HG03103 (cell line): ENCODE measurements around the gene GJD4.
A peak's percentile ranks its signal among the peaks of the same experiment; 100 is the strongest.

Source experiments
- ATAC-seq: cut with Tn5 transposase; IDR thresholded peaks from one replicate; pipeline ENCODE4 v1.9.1; 2021; ENCODE audit warnings: low read depth; ENCODE audit not compliant: unreplicated experiment

The GJD4 gene

DNA sequence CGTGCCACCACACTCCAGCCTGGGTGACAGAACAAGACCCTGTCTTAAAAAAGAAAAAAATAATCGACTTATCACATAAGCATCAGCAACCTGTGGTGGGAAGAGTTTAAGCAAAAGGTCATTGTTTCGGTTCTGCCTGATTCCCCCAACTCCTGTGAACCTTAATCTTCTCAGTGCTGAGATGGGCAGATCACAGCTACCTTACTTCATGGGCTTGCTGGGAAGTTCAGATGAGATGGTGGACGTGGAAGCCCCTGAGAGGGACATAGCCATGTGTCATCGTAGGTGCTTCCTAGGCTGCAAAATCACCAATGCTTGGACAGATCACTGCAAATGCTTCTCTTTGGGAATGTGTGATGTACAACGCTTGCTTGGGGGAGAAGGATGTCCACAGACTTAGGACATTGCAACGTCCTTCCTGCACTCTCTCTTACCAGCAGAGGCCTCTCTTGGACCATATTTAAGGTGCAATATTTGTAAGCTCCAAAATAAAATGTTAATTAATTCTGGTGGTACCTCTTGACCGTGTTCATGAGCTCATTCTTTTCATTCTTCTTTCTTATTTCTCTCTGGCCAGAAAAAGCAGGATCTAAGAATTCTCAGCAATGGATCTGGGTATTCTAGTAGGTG, 8.6 kb downstream of the GJD4 start:
- ATAC-seq, result no peak

DNA sequence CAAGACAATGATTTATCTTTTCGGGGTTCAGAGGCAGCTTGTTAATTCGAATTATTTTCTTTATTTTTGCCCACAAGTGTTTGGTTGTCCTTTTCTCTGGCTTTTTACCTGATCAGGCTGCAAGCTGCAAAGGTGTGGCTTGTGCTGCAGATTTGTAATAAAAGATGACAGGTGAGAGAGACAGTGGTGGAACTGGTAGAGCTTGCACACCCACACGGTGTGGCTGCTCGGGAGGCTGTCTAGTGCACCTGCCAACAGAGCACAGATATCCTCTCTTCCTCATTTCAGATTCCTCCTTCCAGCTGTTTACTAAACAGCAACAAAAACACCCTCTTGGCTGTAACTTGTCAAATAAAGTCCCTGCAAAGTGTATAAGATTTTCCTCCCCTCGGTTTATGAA, 9.2 kb downstream of the GJD4 start:
- ATAC-seq, result no peak

DNA sequence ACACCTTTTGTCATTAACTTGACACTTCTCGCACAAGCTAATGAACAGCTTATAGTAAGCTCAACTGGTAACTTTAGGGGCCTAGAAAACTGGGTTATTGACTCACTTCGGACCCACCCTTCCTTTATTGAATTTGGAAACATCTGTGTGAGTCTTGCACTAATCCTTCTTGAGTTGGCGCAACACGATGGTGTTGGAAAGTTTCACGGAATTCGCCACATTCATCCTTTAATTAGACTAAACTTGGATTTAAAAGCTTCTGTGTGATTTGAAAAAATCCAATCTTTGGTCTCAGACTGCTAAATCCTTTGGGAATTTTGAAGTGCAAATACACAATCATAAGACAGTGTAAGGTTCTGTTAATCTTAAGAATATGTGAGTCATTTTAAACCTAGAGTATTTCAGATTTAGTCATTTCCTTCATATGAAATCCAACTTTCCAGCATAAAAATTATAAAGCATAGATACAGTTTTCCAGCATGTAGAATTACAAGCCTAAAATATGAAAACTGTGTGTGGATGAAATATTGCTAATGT, 21.9 kb downstream of the GJD4 start:
- no peak for ATAC-seq

DNA sequence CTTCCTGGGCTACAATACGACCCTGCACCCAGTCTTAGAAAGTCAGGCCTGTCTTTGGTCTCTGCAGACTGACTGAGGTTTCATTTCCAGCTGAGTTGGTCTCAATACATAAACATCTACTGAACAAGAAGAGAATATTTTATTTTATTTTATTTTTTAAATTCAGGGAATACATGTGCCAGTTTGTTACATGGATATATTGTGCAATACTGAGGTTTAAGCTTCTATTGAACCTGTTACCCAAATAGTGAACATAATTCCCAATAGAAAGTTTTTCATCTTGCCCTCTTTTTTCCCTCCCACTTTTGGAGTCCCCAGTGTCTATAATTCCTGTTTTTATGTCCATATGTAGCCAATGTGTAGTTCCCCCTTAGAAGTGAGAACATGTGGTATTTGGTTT, 26.3 kb downstream of the GJD4 start:
- ATAC-seq, result no peak

DNA sequence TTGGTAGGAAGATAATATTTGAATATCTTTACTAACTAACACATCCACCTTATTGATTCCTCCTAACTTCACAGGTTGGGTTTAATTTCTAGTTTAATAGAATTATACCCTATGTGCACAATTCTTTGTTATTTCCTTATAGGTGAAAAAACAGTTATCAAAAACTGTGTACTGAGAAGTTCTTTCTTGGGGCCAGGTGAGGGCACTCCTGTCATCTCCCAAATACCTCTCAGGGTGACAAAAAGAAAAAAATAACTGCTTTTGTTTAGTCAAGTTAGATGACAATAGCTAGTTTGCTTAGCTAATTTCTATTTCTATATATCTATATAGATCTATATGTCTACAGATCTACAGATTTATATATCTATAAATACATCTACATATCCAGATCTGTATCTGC, 26.9 kb downstream of the GJD4 start:
- no peak for ATAC-seq

DNA sequence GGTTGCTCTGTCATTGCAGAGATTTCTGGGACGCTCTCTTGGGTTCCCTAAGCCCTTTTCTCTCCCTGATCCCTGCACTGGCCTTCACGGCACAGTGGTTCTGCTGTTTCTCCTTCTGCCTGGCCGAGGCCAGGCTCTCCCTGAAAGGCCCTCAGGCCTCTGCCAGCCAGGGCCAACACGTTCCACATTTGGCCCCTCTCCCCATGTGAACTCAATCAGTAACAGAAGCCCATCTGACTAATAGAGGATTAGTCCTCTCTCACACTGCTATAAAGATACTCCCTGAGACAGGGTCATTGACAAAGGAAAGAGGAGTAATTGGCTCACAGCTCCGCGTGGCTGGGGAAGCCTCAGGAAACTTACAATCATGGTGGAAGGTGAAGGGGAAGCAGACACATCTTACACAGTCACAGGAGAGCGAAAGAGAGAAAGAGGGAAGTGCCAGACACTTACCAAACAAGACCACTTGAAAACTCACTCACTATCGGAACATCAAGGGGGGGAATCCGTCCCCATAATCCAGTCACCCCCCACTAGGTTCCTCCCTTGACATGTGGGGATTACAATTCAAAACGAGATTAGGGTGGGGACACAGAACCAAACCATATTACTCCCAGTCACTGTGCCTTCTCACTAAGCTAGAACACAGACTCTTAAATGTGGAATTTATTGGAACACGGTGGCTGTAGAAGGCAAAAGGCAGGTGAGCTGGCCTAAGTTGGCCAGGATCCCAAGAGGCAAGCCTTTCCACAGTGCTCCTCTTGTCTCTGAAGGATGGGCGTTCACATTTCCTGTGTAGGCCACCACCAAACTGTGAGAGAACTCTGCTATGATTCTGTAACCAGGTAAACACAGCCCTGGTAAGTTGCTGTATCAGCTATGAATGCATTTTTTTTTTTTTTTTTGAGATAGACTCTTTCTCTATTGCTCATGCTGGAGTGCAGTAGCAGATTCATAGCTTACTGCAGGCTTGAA, 28.2 kb downstream of the GJD4 start:
- ATAC-seq, result no peak

DNA sequence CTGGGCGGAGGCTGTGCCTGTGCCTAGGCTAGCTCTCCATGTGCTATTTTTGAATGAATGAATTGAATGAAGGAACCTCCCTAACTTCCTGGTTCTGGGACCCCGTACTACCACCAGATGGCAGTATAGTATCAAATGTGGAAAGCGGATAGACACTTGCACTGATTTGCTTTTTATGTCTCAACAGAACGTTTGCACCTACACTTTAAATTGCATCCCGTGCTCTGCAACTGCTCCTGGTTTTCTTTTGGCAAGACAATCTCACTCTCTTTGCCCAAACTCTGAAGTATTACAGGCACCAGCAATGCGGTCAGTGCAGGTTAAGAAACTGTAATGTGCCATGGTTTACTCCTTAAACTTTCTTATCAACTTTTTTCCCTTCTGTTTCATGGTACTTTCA, 30.4 kb downstream of the GJD4 start:
- peak; percentile 73 for ATAC-seq

DNA sequence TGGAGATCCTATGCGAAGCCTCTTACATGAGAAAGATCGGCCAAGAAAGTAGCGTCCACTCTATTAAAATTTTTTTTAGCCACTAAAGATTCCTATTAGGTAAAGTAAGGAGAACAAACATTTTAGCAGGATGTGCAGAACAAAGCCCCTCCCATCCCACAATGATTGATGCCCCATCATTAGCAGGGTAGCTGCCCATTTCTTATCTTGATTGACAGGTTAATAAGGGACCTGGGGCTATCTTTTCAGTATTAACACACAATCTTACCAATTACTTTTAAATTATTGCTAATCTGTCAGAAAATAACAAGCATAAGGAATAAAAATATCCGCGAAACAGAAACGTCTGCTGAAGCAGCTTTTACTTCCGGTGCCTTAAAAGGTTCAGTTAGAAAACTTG, 31.8 kb downstream of the GJD4 start:
- no peak for ATAC-seq

DNA sequence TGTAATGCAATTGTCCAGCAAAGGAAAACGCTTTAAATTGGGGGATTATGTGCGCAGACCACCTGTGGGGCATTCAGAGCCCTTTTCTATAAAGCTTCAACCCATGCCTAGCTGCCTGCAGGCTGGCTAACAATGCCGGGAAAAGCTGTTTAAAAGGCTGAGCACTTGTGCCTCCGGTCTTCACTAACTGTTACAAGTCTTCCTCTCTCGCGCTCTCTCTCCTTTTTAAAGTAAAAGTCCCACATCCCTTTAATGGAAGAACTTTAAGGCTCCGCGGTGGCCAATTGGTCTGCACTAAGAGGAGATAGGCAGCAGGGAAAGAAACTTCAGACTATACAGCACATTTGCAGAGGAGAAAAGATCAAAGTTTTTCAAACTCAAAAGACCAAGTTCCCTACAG, 32.3 kb downstream of the GJD4 start:
- no peak for ATAC-seq

DNA sequence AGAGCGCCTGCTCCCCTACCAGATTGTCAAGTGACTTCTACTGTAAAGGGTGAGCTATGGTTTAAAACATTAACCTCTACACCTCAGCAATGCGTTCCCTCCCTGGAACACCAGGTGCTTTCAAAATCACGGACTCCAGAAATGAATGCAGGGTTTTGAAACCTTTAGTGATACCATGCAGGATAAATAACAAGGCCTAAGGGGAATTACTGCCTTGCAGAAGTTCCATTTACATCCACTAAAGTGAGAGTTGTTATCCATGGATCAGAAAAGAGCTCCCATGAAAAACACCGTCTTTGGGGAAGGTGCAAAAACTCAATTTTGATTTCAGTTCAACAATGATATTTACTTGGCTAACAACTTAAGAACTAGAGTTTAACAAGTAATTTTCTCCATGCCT, 33.0 kb downstream of the GJD4 start:
- ATAC-seq, result no peak

DNA sequence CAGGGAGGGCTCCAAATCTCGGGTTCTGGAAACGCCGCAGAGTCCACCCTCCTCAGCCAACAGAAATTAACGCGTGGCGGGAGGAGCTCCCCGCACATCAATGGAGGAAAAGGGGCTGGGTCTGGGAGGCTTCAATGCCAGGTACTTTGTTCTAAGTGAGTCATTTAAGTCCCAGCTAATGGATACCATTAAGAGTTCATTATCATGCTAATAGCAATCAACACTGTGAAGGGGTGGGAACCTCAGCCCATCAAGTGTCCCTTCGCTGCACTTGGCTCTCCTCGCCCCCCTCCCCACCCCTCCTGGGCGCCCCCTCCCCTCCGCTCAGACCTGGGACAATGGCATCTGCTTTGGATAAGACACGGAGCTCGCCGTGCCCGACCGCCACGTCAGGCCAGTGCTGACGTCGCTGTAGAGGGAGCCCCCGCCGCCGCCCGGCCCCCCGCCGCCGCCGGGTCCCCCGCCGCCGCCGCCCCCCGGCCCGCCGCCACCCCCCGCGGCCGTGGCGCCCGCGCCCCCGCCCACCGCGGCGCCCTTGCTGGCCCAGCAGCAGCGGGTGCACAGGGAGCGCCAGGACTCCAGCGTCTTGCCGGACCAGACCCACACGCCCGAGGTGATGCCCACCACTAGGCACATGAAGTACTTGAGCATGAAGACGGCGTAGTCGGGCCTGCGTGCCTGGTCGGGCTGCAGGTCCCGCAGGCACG, 34.0 kb downstream of the GJD4 start:
- ATAC-seq, result no peak

DNA sequence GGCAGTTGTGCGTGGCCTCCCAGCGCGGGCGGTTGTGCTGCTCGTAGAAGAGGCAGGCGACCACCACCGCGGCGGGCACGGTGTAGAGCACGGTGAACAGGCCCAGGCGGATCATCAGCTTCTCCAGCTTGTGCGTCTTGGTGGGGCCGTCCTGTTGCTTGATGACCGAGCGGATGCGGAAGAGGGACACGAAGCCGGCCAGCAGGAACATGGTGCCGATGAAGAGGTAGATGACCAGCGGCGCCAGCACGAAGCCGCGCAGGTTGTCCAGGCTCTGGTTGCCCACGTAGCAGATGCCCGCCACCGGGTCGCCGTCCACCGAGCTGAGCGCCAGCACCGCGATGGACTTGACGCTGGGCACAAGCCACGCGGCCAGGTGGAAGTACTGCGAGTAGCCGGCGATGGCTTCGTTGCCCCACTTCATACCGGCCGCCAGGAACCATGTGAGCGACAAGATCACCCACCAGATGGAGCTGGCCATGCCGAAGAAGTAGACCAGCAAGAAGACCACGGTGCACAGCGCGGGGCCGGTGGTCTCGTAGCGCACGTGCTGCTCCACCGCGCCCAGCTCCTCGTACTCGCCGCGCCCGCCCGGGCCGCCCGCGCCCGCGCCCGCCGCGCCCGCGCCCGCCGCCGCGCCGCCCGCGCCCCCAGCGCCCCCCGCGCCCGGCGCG, 34.7 kb downstream of the GJD4 start:
- no peak for ATAC-seq

DNA sequence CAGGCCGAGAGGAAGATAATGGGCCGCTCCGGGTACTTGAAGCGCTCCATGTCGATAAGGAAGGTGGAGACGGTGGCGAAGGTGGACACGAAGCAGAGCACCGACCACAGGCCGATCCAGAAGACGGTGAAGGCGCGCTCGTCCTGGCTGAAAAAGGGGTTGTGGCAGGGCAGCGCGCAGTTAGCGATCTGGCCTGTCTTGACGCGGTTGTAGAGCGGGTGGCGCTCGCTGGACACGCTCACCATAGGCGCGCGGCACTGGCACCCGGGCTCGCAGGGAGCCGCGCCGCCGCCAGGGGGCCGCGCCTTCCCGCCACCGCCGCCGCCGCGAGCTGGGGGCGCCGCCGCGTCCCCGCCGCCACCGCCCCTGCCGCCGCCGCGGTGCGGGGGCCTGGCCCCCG, 35.3 kb downstream of the GJD4 start:
- peak; percentile 30 for ATAC-seq

DNA sequence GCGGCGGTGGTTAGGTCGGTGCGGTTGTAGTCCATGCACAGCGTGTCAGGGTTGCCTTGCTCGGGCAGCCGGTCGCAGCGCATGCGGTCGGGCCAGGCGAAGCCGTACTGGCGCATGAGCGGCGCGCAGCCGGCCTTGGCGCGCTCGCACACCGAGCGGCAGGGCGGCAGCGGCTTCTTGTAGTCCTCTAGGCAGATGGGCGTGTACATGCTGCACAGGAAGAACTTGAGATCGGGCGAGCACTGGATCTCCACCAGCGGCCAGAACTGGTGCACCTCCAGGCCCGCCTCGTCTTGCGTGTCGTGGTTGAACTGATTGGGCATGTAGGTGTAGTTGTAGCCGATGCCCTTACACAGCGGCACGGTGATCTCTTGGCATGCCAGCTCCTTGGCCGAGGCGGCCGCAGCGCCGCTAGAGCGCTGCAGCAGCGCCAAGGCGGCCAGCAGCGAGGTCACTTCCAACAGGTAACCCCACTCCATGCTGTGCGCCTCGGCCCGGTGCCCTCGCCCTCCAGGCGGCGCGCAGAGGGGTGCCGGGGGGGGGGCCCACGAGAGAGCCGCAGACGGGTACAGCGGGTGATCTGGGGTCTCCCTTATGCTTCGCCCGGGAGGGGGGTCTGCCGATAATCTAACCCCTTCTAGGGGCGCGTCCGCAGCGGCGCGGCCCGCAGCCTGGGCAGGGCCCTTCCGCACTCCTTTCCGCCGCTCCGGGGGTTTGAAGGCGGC, 36.0 kb downstream of the GJD4 start:
- ATAC-seq, result peak; percentile 34

DNA sequence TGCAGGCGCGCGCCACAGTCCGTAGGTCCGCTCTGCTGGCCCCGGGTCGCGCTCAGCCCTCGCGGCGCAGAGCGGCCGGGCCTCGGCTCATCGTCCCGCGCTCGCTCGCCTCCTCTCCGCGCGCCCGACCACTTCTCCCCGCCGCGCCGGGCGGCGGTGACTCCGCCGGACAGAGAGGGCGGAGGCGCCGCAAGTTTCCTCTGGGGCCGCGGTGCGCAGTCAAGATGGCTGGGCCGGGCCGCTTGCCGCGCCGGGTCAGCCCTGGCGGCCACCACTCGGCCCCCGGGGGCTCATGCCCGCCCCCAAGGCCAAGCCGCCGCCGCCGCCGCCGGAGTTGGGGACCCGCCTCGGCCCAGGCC, 36.5 kb downstream of the GJD4 start:
- ATAC-seq, result peak; percentile 4

DNA sequence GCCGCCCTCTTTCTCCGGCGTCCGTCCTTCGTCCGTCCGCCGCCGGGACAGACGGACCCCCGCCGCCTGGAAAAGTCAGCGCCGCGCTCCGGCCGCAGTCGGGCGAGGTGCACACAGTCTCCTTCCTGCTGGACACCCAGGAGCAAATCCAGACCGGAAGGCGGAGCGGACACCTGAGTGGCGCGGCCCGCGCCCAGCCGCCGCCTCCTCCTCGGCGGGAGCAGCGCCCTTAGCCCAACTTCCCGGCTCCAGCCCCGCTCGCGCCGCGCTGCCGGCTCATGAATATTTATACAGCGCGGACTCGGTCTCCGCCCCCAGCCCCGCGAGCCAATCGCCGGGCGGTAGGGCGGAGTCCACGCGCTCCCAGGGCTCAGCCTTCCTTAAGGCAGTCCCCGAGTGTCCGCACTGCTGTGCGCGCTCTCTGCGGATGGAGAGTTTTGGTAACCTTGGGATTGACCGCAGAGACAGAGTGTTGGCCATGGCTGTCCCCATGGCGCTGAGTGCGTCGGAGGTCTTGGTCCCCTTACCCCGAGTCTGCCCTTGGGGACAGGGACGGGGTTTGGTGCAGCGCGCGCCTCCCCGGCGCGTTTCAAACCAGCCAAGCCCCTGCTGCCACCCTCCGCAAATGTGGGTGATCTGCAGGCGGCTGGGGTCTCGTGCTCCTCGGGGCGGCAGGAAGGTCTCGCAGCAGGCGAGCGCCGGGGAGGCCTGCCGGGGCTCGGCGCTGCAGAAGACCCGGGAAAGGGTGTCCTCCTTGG, 37.1 kb downstream of the GJD4 start, which contains the start of gene FZD8:
Gene FZD8 (minus strand): TSS at position 262 of the 758 bp plus-strand sequence. CDS start 867 bp downstream, outside the sequence.
- ATAC-seq, result peak; percentile 83

DNA sequence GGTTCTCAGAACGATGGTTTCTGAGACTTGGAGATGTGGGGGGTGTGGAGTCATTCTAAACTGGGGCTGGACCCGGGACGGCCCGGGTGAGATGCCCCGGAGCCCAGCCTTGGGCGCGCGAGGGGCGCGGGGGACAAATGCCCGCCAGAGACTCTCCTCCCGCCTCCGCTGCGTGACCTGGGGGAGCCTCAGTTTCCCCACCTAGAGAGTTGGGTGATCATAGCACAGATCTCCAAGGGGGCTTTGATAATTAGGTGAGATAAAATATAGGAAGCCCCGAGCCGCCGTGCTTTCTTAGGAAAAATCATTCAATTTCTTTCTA, 37.6 kb downstream of the GJD4 start:
- no peak for ATAC-seq

DNA sequence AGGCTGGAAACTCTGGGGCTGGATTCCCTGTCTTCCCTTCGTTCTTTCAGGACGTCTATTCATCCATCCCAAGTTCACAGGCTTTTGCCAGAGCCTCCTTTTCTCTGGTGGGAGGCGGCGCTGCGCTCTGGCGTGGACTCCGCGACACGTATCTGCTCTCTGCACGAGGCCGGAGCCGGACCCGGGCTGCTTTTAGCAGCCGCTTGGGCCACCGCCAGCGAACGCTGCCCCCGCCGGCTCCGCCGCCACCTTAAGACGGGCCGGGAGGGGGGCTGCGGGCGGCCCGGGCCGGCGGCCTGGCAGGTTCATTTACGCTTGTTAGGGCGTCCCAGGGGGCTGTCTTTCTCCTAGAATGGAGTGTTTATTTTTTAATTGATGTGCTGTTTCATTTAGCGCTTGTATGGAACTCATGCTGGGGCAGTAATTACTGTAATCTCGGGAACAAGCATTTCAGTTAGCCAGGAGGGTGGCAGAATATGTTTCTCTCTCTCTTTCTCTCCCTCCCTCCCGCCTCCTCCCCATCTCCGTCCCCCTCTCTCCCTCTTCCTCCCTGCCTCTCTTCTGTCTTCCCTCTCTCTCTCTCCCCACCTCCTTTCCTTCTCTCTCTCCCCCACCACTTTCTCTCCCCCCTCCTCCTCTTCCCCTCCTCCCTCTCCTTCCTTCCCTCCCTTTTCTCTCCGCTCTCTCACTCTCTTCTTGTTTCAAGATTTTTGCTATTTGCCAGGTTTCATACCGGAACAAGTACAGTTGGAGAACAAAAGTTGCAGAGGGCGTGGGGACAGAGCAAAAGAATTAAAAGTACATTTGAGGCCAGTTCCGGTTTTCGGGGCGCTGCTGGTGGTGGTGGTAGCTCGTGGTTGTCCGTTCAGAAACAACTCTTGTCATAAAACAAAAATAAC, 38.3 kb downstream of the GJD4 start:
- ATAC-seq, result no peak
